Prostate gland (tissue), 2 donors: ENCODE results near the gene CUL1. TPM values are rescaled to one million over a fixed set of nuclear protein-coding genes. Genes with fewer than 3 reads are reported as not detected.

Source experiments
- DNase-seq: peaks from one replicate; pipeline ENCODE4 v3.0.0-alpha.2; 2019; ENCODE audit warnings: low spot score
- H3K27ac ChIP-seq, 2 donors: fragments of 200-600 bp; sonication (generic); 2 replicates each; pipeline ENCODE4 v1.5.1; 2017 to 2019
- H3K27me3 ChIP-seq: fragments of 200-600 bp; sonication (generic); replicated peaks from 2 replicates; pipeline ENCODE4 v1.5.1; 2019; ENCODE audit not compliant: insufficient read depth
- H3K36me3 ChIP-seq, 2 donors: fragments of 200-600 bp; sonication (generic); 1 replicate in 1 of 2; 2 replicates in 1 of 2; pipeline versions ENCODE4 v1.5.1 to v1.8.1; 2017 to 2019
- H3K4me1 ChIP-seq: fragments of 200-600 bp; sonication (generic); replicated peaks from 2 replicates; pipeline ENCODE4 v1.5.1; 2019
- H3K4me3 ChIP-seq, 2 donors: fragments of 200-600 bp; sonication (generic); 2 replicates each; pipeline ENCODE4 v1.5.1; 2017 to 2019
- H3K9me3 ChIP-seq: fragments of 200-600 bp; sonication (generic); 2 replicates; pipeline ENCODE4 v1.5.1; 2017
- CTCF ChIP-seq, 4 experiments: fragments of 200-600 bp in 2 of 4; fragments of 450-650 bp in 2 of 4; sonication (generic) in 2 of 4; IDR thresholded peaks; 1 replicate in 3 of 4; 2 replicates in 1 of 4; pipeline ENCODE4 v1.5.1; 2016 to 2019; ENCODE audit warnings: antibody characterized with exemption in 4 of 4, mild to moderate bottlenecking in 2 of 4, moderate library complexity in 2 of 4
- POLR2A ChIP-seq: fragments of 450-650 bp; IDR thresholded peaks from one replicate; pipeline ENCODE4 v1.6.1; 2016; ENCODE audit warnings: antibody characterized with exemption, mild to moderate bottlenecking
- POLR2AphosphoS5 ChIP-seq: sonication (generic); formaldehyde crosslinking; IDR thresholded peaks from one replicate; pipeline ENCODE4 v1.6.1; 2017; ENCODE audit warnings: antibody characterized with exemption
- WGBS: methylation state at CpG from one replicate; pipeline ENCODE4 v1.1.5; 2018; 5-methylcytosine and 5-hydroxymethylcytosine counted together
- intact Hi-C: fragments of 100-400 bp; cut with DNase I; formaldehyde crosslinking; loops from one replicate; pipeline ENCODE4 v1.14.2; 2022
- total RNA-seq, 2 donors: library from RNA; depleted of rRNA; stranded (reverse); fragments of >200 nt; gene quantifications; one replicate each; pipeline ENCODE4 v1.1.0, GENCODE V29; 2016

The CUL1 gene
- total RNA-seq, 2 donors from 2014 or later, result 39.0 to 105 TPM

GRCh38 chr7:148774471-148774870 lies 75.8 kb downstream of the CUL1 start:
- H3K9me3 ChIP-seq, result no peaks in the 10 kb centered on the region
- DNase-seq, result no peak
- 73% methylated on average over 1 of the region's 1 CpG for WGBS
- intact Hi-C loops, result no loop called here
- peaks cover 0 to 3% of the 10 kb centered on the region in 2 donors for H3K36me3 ChIP-seq
- H3K27me3 ChIP-seq, result no peaks in the 10 kb centered on the region
- TF ChIP-seq CTCF (IDR thresholded peaks at IDR 0.05), result no peak
- no peak for TF ChIP-seq POLR2AphosphoS5
- TF ChIP-seq POLR2A, result no peak
- no peak overlapping the region for H3K4me3 ChIP-seq
- H3K4me1 ChIP-seq, result no peaks in the 10 kb centered on the region
- H3K27ac ChIP-seq, result no peak overlapping the region

DNA sequence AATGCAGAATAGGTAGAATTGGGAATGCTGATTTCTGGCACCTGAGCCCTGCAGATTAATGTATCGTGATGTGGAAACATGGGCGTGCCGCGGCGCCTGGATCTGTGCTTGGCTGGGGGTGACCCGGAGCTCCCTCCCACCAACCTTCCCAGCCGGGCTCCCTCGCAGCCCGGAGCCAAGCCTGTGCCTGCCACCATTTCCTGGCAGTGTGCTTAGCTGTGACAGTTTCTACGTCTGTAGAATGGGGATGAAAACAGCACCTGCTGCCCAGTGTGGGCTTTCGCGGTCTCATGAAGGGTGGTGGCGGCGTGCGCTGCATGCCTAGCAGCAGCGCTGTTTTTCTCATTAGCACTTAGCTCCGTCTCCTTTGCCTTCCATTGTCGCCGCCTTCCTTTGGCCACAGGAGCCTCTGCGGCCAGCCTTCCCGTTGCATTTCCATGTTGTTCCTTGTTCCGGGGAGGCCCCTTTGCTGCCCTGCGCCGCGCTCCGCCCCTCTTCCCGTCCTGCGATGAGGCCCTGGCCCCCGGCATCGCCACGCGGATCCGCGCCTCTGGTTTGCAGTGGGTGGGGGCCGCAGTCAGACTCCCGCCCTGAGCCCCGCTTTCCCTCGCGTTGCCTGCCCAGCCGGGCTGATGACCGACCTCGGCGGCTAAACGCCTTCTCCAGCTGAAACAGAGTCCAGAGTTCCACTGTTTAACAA lies 84.2 kb downstream of the CUL1 start:
- intact Hi-C loops, result no loop called here
- Histone ChIP-seq H3K4me3 (no peak overlapping the region), H3K27ac (no peak overlapping the region), H3K9me3 (no peaks in the 10 kb centered on the region), H3K27me3 (no peaks in the 10 kb centered on the region), H3K4me1 (no peaks in the 10 kb centered on the region), H3K36me3 (peaks cover 3 to 8% of the 10 kb centered on the region in 2 donors)
- no peak for TF ChIP-seq POLR2A
- no peak for DNase-seq
- 72% methylated on average over 44 of the region's 44 CpGs for WGBS

DNA sequence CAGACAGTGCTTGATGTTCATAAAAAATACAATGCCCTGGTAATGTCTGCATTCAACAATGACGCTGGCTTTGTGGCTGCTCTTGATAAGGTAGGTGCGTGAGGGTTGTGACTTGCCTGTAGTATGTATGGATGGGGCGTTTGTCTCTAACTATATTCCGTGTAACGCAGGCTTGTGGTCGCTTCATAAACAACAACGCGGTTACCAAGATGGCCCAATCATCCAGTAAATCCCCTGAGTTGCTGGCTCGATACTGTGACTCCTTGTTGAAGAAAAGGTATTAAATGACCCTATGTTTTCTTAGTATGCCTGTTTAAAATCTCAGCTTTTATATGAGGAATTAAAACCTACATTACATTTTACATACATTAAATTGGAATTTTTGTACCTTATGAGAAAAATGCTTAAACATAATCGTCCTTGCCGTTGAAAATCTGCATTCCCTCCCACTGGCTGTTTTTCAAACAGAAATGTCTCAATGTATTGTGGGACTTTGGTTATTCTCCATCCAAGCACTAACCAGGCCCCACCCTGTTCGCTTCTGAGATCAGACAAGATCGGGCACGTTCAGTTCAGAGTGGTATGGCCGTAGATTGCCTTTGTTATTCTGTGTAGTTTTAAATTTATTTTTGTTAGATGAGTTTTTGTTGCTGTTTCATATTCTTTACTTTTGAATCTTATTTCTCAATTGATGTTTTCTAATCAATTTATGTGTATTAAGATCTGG lies 85.3 kb downstream of the CUL1 start:
- WGBS, result 63% methylated on average over 15 of the region's 15 CpGs
- no peaks in the 10 kb centered on the region for H3K4me1 ChIP-seq
- H3K36me3 ChIP-seq, result peaks cover 8 to 9% of the 10 kb centered on the region in 2 donors
- intact Hi-C loops, result no loop called here
- no peaks in the 10 kb centered on the region for H3K9me3 ChIP-seq
- H3K27ac ChIP-seq, result no peak overlapping the region
- DNase-seq, result peak; percentile 28
- H3K4me3 ChIP-seq, result no peak overlapping the region
- TF ChIP-seq POLR2A, result no peak
- TF ChIP-seq CTCF (IDR thresholded peaks at IDR 0.05), result no peak
- peak; percentile 30 for TF ChIP-seq POLR2AphosphoS5
- H3K27me3 ChIP-seq, result no peaks in the 10 kb centered on the region

DNA sequence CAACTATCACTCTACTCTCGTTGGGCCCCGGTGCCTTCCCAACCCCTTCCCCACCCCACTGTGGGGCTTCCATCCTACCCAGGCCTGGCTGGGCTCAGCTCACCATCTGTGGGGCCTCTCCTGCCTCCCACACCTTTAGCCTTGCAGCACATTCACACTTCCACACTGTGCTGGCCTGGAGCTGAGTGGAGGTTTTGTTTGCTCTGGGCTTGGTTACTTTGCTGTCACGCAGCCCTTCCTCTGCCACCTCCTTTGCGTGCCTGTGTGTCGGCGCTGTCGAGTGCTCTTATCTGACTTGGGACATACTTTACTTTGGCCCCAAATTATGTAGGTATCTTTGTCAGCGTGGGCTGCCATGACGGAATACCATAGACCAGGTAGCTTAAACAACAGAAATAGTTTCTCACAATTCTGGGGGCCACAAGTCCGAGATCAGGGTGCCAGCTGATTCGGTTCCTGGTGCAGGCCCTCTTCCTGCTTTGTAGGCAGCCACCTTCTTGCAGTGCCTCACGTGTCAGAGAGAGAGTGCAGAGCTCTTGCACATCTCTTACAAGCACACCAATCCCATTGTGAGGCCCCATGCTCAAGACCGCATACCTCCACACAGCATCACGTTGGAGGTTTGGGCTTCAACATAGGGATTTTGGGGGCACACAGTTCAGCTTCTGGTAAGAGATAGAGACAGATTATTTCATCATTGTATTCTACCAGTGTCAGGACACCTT lies 89.0 kb downstream of the CUL1 start:
- Histone ChIP-seq H3K4me1 (no peaks in the 10 kb centered on the region), H3K4me3 (no peak overlapping the region), H3K27me3 (no peaks in the 10 kb centered on the region), H3K36me3 (peaks cover 11 to 13% of the 10 kb centered on the region in 2 donors), H3K27ac (no peak overlapping the region), H3K9me3 (no peaks in the 10 kb centered on the region)
- no peak for DNase-seq
- no peak for TF ChIP-seq POLR2AphosphoS5
- no peak for TF ChIP-seq POLR2A
- no peak for TF ChIP-seq CTCF (IDR thresholded peaks at IDR 0.05)
- intact Hi-C loops, result no loop called here
- WGBS, result 90% methylated on average over 14 of the region's 14 CpGs

- Histone ChIP-seq H3K36me3 (peaks cover 13% of the 10 kb centered on the region in 2 donors), H3K4me1 (no peaks in the 10 kb centered on the region), H3K27ac (no peak overlapping the region), H3K27me3 (no peaks in the 10 kb centered on the region), H3K9me3 (no peaks in the 10 kb centered on the region), H3K4me3 (no peak overlapping the region)
- 91% methylated on average over 7 of the region's 7 CpGs for WGBS
- TF ChIP-seq POLR2A (no peak), CTCF (IDR thresholded peaks at IDR 0.05) (no peak), POLR2AphosphoS5 (no peak)
- no peak for DNase-seq
- intact Hi-C loops, result no loop called here
These were observed 90.5 kb downstream of the CUL1 start for GRCh38 chr7:148789220-148789619.
